HepG2 (cell line): ENCODE results near the gene FAM114A1.

Experiments
- CEBPB ChIP-seq: IDR thresholded peaks from 2 replicates; pipeline ENCODE4 v1.6.1; 2011; ENCODE audit warnings: low read depth, low read length, improper control_type of control experiment, borderline replicate concordance
- NR2C2 ChIP-seq: sonication (generic); formaldehyde crosslinking; IDR thresholded peaks from 2 replicates; pipeline ENCODE4 v1.4.0; 2020; ENCODE audit warnings: missing genetic modification reagents, mild to moderate bottlenecking, moderate library complexity, borderline replicate concordance
- NR2F6 ChIP-seq, 2 experiments: IDR thresholded peaks; 2 replicates each; pipeline ENCODE4 v1.6.1; 2016; ENCODE audit warnings: antibody characterized with exemption in 1 of 2, mild to moderate bottlenecking in 1 of 2
- TAF15 ChIP-seq: fragments of 200-400 bp; formaldehyde crosslinking; IDR thresholded peaks from one replicate; pipeline ENCODE4 v1.6.1; 2018; ENCODE audit warnings: mild to moderate bottlenecking, low read depth, low read length; ENCODE audit not compliant: poor library complexity, severe bottlenecking
- ZC3H13 ChIP-seq: sonication (generic); formaldehyde crosslinking; IDR thresholded peaks from 2 replicates; pipeline ENCODE4 v1.8.1; 2023; ENCODE audit warnings: mild to moderate bottlenecking, missing genetic modification reagents, moderate library complexity
- TF ChIP-seq, protein P1 (sequence below): sonication (generic); formaldehyde crosslinking; IDR thresholded peaks from 2 replicates; pipeline ENCODE4 v1.5.0; 2020; ENCODE audit warnings: mild to moderate bottlenecking, missing genetic modification reagents, moderate library complexity
- TF ChIP-seq, protein P2 (sequence below): sonication (generic); formaldehyde crosslinking; IDR thresholded peaks from 2 replicates; pipeline ENCODE4 v1.8.0; 2022; ENCODE audit warnings: mild to moderate bottlenecking, missing genetic modification reagents
- TF ChIP-seq, protein P3 (sequence below): IDR thresholded peaks from 2 replicates; pipeline ENCODE4 v1.6.1; 2018; ENCODE audit warnings: missing genetic modification reagents
- TF ChIP-seq, protein P4 (sequence below): sonication (generic); formaldehyde crosslinking; IDR thresholded peaks from 2 replicates; pipeline ENCODE4 v1.8.1; 2022; ENCODE audit warnings: low read depth, mild to moderate bottlenecking, missing genetic modification reagents

DNA sequence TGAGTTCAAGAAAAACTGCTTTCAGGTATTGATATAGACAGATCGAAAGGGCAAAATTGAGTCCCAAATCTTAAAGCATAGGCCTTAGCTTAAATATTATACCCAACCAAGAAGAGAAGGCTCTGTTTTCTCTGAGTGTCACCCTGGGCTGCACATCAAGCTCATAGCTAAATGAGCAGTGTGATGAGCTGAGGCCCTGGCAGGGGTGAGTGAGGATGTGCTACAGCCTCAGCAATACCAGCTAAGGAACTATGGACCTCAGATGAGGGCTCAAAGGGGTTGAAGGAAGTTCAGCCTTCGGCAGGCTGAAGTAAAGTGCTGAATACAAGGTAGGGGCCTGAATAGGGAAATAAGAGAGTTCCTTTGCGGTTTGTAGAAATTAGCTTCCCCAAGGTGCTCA lies 79.3 kb downstream of the FAM114A1 start:
- TF ChIP-seq TAF15: no peak
- TF ChIP-seq, protein P1, sequence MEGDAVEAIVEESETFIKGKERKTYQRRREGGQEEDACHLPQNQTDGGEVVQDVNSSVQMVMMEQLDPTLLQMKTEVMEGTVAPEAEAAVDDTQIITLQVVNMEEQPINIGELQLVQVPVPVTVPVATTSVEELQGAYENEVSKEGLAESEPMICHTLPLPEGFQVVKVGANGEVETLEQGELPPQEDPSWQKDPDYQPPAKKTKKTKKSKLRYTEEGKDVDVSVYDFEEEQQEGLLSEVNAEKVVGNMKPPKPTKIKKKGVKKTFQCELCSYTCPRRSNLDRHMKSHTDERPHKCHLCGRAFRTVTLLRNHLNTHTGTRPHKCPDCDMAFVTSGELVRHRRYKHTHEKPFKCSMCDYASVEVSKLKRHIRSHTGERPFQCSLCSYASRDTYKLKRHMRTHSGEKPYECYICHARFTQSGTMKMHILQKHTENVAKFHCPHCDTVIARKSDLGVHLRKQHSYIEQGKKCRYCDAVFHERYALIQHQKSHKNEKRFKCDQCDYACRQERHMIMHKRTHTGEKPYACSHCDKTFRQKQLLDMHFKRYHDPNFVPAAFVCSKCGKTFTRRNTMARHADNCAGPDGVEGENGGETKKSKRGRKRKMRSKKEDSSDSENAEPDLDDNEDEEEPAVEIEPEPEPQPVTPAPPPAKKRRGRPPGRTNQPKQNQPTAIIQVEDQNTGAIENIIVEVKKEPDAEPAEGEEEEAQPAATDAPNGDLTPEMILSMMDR (CRISPR knock-in tag): no peak
- TF ChIP-seq, protein P2, sequence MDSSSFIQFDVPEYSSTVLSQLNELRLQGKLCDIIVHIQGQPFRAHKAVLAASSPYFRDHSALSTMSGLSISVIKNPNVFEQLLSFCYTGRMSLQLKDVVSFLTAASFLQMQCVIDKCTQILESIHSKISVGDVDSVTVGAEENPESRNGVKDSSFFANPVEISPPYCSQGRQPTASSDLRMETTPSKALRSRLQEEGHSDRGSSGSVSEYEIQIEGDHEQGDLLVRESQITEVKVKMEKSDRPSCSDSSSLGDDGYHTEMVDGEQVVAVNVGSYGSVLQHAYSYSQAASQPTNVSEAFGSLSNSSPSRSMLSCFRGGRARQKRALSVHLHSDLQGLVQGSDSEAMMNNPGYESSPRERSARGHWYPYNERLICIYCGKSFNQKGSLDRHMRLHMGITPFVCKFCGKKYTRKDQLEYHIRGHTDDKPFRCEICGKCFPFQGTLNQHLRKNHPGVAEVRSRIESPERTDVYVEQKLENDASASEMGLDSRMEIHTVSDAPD (CRISPR knock-in tag): no peak
- TF ChIP-seq ZC3H13: no peak
- no peak for TF ChIP-seq NR2C2
- TF ChIP-seq, protein P3, sequence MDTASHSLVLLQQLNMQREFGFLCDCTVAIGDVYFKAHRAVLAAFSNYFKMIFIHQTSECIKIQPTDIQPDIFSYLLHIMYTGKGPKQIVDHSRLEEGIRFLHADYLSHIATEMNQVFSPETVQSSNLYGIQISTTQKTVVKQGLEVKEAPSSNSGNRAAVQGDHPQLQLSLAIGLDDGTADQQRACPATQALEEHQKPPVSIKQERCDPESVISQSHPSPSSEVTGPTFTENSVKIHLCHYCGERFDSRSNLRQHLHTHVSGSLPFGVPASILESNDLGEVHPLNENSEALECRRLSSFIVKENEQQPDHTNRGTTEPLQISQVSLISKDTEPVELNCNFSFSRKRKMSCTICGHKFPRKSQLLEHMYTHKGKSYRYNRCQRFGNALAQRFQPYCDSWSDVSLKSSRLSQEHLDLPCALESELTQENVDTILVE: no peak
- TF ChIP-seq CEBPB: no peak
- TF ChIP-seq NR2F6 (IDR thresholded peaks at IDR 0.05): no peak
- no peak for TF ChIP-seq NR2F6 (CRISPR knock-in tag; IDR thresholded peaks at IDR 0.05)
- TF ChIP-seq, protein P4, sequence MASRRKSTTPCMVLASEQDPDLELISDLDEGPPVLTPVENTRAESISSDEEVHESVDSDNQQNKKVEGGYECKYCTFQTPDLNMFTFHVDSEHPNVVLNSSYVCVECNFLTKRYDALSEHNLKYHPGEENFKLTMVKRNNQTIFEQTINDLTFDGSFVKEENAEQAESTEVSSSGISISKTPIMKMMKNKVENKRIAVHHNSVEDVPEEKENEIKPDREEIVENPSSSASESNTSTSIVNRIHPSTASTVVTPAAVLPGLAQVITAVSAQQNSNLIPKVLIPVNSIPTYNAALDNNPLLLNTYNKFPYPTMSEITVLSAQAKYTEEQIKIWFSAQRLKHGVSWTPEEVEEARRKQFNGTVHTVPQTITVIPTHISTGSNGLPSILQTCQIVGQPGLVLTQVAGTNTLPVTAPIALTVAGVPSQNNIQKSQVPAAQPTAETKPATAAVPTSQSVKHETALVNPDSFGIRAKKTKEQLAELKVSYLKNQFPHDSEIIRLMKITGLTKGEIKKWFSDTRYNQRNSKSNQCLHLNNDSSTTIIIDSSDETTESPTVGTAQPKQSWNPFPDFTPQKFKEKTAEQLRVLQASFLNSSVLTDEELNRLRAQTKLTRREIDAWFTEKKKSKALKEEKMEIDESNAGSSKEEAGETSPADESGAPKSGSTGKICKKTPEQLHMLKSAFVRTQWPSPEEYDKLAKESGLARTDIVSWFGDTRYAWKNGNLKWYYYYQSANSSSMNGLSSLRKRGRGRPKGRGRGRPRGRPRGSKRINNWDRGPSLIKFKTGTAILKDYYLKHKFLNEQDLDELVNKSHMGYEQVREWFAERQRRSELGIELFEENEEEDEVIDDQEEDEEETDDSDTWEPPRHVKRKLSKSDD (CRISPR knock-in tag): no peak
